ENCODE data around the gene LAMTOR5. TPM values are rescaled to one million over a fixed set of nuclear protein-coding genes. Genes with fewer than 3 reads are reported as not detected.
"Not testable (repeated sequence)": the region's sequence is repeated elsewhere in the genome, so short reads cannot be mapped to it uniquely, and the experiment has no call there.

The LAMTOR5 gene
- polyA plus RNA-seq, 3 donors: 275 to 288 (median 277) TPM

DNA sequence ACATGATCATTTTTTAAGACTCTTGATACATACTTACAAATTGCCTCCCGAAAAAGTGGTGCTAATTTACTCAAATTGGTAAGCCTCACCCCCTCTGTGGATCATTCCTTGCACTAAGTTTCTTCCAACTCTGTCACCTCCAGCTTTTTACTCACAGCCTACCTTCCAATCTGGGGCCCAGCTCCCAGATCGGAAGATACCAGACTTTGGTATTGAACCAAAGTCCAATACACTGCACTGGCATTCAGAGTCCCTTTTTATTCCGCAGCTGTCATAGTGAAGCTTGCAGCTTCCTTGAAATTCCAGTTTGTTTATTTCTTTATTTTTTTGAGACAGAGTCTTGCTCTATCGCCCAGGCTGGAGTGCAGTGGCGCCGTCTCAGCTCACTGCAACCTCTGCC is 1.8 kb upstream of the LAMTOR5 start:
- DNase-seq (ENCODE audit: extremely low read depth in 1 of 11, low read depth in 9 of 11, low spot score in 4 of 11): no peak

DNA sequence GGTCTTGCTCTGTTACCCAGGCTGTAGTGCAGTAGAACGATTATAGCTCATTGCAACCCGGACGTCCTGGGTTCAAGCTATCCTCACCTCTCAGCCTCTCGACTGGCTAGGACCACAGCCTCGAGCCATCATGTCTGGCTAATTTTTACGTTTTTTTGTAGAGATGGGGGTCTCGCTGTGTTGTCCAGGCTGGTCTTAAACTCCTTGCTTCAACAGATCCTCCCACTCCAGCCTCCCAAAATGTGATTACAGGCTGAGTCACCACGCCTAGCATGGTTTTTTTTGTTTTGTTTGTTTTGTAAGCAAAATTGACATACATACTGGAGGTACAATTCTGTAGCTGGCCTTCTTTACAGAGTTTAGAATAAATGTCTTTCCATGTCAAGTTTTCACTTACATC is 994 bp upstream of the LAMTOR5 start:
- no peak for DNase-seq (ENCODE audit: extremely low read depth in 1 of 11, low read depth in 9 of 11, low spot score in 4 of 11)

DNA sequence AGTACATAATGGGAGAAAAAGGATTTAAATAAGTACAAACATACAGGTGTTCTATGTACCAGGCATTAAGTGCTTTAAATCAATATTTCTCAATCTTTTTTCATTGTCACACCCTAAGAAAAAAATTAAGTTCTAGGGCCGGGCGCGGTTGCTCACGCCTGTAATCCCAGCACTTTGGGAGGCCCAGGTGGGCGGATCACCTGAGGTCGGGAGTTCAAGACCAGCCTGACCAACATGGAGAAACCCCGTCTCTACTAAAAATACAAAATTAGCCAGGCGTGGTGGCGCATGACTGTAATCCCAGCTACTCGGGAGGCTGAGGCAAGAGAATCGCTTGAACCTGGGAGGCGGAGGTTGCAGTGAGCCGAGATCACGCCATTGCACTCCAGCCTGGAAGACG is 1.1 kb downstream of the LAMTOR5 start:
- not testable (repeated sequence) for DNase-seq (ENCODE audit: extremely low read depth in 1 of 11, low read depth in 9 of 11, low spot score in 4 of 11)

DNA sequence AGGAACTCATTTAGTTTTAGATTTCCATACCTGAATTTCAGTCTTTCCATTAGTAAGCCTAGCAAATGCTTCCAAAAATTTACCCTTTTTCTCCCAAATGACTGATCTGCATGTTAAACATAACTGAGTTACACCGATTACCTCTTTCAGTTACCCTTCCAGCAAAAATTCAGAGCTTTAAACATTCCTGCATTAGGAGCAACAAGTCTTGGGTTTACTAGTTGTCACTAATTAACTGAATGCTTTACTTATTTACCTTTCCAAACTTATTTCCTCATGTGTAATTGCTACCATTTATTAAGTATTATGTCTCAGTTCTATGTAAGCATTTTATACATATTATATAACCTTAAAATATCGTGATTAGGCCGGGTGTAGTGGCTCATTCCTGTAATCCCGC is 3.1 kb downstream of the LAMTOR5 start:
- DNase-seq (ENCODE audit: extremely low read depth in 1 of 11, low read depth in 9 of 11, low spot score in 4 of 11): no peak

DNA sequence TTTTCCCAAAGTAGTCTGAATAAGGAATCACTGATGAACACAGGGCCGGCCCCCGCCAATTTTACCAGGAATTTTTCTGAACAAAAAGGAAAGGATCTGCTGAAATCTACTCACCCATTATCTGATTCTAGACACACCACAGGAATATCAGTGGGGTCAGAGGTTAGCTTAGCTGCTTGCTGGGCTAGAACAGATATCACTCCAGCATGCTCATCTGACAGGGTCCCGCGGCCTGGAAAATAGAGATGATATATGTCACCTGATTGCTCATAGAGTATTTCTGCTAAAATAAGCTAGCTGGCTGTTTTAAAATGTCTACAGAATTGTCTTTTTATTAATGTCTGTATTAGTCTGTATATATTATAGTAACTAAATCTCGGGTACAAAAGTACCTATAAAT is 3.7 kb downstream of the LAMTOR5 start:
- DNase-seq (ENCODE audit: extremely low read depth in 1 of 11, low read depth in 9 of 11, low spot score in 4 of 11): no peak

DNA sequence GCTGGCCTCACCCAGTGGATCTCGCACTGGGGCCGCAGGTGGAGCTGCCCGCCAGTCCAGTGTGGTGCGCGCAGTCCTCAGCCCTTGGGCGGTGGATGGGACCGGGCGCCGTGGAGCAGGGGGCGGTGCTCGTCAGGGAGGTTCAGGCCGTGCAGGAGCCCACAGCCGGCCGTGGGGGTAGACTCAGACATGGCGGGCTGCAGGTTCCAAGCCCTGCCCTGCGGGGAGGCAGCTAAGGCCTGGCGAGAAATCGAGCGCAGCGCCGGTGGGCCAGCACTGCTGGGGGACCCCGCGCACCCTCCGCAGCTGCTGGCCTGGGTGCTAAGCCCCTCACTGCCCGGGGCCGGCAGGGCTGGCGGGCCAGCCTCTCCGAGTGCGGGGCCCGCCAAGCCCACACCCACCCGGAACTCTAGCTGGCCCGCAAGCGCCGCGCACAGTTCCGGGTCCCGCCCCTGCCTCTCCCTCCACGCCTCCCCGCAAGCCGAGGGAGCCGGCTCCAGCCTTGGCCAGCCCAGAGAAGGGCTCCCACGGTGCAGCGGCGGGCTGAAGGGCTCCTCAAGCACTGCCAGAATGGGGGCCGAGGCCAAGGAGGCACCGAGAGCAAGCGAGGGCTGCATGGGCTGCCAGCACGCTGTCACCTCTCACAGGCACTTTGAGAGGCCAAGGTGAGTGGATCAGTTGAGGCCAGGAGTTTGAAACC is 11.1 kb downstream of the LAMTOR5 start:
- DNase-seq (ENCODE audit: extremely low read depth in 1 of 11, low read depth in 9 of 11, low spot score in 4 of 11): not testable (repeated sequence)

DNA sequence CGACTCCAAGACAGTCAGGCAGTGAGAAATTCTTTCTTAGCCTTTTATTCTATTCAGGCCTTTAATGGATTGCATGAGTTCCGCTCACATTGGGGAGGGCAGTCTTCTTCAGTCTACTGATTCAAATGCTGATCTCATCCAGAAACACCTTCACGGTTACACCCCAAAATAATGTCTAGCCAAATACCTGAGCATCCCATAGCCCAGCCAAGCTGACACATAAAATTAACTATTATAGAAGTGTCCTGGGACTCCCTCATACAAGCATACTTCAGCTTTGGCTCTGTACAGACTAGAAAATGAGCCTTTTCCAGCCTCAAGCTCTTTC is 13.0 kb downstream of the LAMTOR5 start:
- DNase-seq (ENCODE audit: extremely low read depth in 1 of 11, low read depth in 9 of 11, low spot score in 4 of 11): no peak

DNA sequence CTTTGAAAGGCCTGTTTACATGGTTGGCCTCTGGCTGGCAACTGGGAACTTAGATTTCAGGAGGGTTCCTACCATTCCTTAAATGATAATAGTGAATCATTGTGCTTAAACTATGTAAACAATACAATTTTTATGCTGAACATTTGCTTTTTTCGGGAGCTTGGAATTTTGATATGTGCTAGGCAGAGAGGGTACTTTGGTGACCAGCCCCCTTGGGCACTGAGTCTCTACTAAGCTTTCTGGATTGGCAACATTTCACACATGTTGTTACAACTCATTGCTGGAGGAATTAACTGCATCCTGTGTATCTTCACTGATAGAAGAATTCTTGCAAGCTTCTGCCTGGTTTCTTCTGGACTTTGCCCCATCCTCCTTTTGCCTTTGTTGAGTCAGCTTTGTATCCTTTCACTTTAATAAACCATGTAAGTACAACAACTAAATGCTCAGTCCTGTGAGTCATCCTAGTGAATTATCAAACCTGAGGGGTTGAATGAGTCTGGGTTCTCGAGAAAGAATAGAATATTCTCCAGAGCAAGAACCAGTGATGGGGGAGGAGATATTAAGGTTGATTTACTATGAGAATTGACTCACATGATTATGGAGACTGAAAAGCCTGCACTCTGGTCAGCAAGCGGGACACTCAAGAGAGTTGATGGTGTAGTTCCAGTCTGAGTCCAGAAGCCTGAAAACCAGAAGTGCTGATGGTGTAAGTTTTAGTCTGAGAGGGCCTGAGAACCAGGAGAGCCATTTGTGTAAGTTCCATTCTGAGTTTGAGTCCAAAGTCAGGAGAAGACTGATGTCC is 13.6 kb downstream of the LAMTOR5 start:
- DNase-seq (ENCODE audit: extremely low read depth in 1 of 11, low read depth in 9 of 11, low spot score in 4 of 11): peak in 1 of 11 donors; percentile 63

DNA sequence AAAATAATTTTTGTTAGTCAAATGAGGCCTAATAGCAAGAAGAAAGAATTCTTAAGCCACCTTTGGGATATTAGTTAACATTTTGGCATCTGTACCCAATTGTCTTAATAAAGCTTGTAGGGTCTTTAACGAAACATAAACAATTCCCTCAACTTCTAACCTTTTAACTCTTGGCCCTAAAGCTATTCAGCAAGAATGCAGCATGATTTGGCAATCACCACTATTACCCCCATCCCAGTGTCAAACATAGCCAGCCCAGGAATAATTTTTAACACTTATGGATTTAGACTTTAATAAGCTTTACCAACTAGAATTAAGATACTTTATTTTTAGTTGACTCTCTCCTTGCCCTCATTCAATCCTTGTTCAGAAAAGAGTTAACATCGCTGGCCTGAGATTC is 14.2 kb downstream of the LAMTOR5 start:
- DNase-seq (ENCODE audit: extremely low read depth in 1 of 11, low read depth in 9 of 11, low spot score in 4 of 11): no peak

DNA sequence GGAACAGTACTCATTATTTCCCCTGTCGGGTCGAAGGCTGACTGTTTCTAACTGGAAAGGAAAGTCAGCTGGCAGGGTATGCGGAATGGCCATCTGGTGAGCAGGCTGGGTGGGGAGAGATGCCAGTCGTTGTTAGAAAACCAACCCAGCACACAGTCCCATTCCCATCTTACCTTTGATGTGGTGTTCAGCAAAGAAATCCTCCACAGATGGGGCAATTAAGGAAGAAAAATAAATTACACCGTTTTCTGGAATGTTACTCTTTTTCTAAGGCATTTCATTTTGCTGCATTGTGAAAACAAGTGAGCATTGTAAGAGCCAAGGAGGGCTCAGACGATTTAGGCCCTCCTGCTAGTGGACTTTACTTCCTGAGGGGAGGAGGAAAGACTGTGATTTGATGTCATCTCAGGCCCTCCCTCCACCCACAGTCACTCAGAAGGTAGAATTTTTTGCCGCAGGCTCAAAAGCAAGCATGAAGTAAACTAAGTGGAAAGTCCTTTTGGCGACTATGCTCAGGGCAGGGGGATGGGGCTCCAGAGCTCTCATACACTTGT is 16.7 kb downstream of the LAMTOR5 start, which contains the start of gene SLC16A4:
TSS of gene SLC16A4 (minus strand) at position 335 of the 554 bp plus-strand sequence. CDS start 1,703 bp downstream, outside the sequence.
- peak in 3 of 11 donors; percentile 9 to 46 (median 38) for DNase-seq (ENCODE audit: extremely low read depth in 1 of 11, low read depth in 9 of 11, low spot score in 4 of 11)

DNA sequence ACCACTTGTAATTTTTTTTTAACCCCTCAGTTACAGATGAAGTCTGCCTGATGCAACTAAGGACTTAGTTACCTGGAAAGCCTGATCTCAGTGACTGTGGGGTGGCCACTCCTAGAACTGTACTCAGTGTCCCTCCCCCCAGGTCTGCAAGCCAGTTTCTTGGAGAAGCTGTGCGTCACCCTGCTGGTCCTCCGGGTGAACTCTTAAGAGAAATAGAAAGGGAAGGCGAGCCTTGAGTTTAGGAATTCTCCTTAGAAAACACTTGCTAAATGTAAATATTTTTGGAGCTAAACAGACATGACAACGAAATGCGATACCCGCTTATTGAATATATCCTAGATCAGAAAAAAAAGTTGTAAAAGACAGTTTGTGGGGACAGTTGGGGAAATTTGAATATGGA is 17.4 kb downstream of the LAMTOR5 start:
- no peak for DNase-seq (ENCODE audit: extremely low read depth in 1 of 11, low read depth in 9 of 11, low spot score in 4 of 11)

DNA sequence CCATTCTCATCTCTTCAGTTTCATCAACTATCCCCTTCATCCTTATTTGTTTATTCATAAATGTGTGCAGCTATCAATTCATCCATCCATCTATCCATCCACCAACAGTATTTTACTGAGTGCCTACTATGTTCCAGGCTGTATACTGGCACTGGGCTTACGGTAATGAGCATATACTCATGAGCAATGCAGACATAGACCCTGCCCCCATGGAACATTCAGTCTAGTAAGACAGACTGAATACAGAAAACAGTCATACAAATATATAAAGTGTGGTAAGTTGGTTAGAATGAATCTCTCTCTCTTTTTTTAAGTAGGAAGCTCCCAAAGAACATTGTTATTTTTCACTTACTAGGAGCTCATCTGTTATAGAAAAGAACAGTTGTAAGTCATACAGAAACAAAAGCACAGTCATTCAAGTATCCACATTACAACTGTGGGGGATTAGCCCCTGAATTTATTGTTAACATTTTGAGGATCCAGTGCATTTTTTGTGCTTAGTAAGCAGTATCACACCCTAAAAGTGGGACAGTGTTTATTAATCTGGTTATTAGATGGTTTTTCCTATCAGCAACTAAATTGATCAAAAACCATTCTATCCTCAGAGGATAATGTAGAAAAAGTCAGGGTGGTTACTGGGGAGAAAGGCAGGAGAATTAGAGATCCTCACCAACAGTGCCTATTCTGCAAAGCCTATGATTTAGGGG is 20.3 kb downstream of the LAMTOR5 start:
- DNase-seq (ENCODE audit: extremely low read depth in 1 of 11, low read depth in 9 of 11, low spot score in 4 of 11): no peak

DNA sequence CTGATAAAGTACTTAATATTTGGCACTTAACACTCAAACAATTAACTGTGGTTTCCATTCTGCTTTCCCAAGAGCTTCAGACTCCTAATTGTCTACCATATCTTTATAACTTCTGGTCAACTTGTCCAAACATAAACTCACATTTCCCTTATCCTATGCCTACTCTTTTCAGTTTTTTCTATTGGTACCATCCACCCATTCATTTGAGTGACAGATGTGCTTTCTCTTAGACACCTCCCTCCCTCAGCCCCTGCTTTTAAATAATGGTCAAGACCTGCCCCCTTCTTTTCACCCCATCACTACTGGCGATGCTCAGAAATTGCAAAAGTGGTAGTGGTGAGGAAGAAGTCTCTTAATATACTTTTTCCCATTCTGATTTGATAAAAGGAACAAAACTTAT is 22.1 kb downstream of the LAMTOR5 start:
- DNase-seq (ENCODE audit: extremely low read depth in 1 of 11, low read depth in 9 of 11, low spot score in 4 of 11): no peak

DNA sequence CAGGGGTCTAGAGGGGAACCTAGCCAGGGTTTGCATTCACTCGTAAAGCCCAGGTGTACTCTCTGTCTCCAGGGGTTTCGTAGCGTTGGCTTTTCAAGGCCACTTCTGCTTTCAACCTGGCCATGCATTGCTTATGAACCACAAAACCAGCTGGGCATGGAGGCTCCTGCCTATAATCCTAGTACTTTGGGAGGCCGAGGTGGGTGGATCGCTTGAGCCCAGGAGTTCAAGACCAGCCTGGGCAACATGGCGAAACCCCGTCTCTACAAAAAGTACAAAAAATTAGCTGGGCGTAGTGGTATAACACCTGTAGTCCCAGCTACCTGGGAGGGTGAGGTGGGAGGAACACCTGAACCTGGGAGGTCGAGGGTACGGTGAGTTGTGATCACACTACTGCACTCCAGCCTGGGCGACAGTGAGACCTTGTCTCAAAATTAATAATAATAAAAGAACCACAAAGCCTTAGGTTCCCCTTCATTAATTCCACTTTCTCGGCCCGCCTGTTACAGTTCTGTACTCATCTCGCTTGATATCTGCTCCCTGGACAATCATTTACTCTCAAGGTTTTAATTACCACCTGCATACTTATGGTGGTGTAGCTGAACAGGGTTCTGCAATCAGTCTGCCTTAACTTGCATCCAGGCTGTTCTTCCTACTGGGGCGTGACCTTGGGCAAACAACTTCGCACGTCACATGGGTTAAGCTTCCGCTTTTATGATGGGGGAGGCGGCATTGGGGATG is 22.7 kb downstream of the LAMTOR5 start:
- DNase-seq (ENCODE audit: extremely low read depth in 1 of 11, low read depth in 9 of 11, low spot score in 4 of 11): no peak

DNA sequence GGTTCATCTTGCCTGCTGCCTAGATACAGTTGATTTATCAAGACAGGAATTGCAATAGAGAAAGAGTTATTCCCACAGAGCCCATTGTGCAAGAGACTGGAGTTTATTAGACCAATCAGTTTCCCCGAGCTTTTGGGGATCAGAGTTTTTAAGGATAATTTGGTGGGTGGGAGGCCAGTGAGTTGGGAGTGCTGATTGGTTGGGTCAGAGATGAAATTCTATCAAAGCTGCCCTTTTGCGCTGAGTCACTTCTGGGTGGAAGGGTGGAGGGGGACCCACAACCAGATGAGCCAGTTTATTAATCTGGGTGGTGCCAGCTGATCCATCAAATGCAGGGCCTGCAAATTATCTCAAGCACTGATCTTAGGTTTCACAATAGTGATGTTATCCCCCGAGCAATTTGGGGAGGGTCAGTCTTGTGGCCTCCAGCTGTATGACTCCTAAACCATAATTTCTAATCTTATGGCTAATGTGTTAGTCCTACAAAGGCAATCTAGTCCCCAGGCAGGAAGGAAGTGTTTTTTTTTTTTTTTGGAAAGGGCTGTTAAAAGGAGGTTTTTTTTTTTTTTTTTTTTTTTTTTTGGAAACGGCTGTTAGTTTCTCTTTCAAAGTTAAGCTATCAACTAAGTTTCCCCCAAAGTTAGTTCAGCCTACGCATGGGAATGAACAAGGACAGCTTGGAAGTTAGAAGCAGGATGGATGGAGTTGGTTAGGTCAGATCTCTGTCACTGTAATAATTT is 24.1 kb downstream of the LAMTOR5 start:
- DNase-seq (ENCODE audit: extremely low read depth in 1 of 11, low read depth in 9 of 11, low spot score in 4 of 11): no peak

DNA sequence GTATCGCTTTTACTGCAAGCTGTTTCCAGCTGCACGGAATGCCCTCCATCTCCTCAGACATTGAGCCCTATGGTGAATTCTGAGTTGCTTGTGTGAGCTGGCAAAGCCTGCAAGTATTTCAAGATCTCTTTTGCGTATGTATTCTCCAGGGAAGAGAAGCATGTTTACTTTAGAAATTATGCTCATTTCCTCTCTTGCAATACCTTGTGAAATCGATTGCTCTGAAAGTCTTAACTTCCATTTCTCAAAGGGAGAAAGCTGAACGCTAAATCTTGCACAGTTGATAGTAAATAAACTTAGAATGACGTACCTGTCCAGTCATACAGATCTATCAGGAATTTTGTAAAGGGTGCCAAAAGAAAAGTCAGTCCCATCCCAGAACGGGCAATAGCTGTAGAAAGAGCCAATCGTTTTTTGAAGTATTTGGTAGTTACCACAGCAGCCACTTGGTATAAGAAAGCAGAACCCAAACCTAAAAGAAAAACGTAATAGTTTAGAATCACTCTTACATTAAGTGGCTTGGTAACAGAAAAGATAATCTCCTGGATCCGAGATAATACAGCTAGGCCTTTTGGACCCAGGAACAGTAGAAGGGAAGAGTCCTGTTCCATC is 26.7 kb downstream of the LAMTOR5 start:
- DNase-seq (ENCODE audit: extremely low read depth in 1 of 11, low read depth in 9 of 11, low spot score in 4 of 11): no peak

DNA sequence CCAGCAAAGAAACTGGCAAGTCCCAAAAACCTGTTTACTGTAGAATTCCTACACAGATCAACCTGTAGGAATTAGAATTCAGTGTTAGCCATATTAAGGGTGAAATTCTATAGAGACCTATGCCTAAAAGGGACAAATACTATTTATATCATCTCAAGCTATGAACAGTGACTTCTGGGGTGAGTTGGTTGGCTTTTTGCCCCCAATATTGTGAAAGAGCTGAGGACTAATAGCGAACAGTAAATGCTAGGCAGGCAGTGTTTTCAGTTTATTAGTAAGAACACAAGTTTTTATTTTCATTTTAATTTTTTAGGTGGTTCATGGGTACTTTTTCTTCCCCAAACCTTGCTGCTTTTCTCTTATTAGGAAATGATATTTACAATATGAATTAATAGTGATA is 32.0 kb downstream of the LAMTOR5 start:
- no peak for DNase-seq (ENCODE audit: extremely low read depth in 1 of 11, low read depth in 9 of 11, low spot score in 4 of 11)

DNA sequence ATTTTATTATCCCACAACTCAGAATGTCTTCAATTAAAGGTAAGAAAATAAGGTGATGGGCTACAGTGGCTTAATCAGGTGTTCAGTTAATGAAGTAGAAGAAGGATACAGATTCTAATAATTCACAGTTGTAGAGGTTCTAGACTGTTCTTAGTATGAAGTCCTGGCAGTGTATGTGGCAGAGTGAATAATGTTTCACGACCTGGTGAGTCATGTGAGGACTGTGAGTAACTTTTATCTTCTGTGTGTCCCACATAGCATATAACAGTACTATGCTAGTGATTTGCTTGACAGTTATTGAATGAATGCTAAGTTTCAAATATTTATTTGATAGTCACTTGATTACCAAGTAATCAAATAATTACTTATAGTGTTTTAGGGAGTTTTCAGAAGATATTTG is 36.7 kb downstream of the LAMTOR5 start:
- DNase-seq (ENCODE audit: extremely low read depth in 1 of 11, low read depth in 9 of 11, low spot score in 4 of 11): no peak

Data from renal cortex interstitium (tissue), 11 donors.